AG10803 (cell line): Measurements from ENCODE around the gene FBLIM1.

Experiments
- DNase-seq: peaks from one replicate; pipeline ENCODE4 v3.0.0; 2010; ENCODE audit warnings: low read depth
- H3K4me3 ChIP-seq: 2 replicates; pipeline ENCODE4 v1.5.1; 2011; ENCODE audit warnings: mild to moderate bottlenecking, low read length, control low read depth
- TF ChIP-seq, protein P1 (sequence below): conservative IDR thresholded peaks from 2 replicates; pipeline ENCODE4 v1.5.1; 2011; ENCODE audit warnings: mild to moderate bottlenecking, low read length, control low read depth, inconsistent platforms

Gene FBLIM1

DNA sequence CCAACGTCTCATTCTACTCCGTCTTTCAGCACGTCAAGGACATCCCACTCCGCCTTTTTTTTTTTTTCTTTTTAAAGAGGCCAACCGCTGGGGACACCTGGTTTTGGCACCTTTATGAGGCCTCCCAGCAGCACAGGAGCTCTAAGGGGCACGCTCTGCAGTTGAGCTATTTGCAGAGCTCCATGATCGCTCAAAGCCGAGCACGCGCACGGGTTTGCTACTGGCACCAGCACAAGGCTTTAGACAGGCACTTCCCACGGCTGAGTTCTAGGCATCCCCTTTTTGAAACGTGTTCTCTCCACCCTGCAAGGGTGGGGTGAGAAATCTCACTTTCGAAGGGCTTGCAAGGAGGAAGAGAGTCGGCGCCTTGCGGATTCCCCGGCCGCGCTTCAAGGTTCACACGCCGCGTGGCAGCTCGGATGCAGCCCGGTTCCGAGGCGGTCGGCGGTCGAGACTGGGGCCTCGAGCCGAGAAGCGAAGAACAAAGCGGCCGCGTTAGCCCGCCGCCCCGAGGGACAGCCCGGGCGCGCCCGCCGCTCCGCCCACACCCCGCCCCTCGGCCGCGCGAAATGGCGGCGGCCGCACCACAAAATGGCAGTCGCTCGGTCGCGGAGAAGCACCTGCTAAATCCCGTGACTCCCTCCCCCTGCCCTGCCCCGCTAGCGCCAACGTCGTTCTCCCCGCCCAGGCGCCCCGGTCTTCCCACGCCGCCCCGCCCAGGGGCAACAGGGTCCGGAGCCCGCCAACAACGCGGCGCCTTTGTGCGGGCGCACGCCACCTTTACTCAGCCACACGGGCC lies 76.0 kb downstream of the FBLIM1 start:
- TF ChIP-seq, protein P1, sequence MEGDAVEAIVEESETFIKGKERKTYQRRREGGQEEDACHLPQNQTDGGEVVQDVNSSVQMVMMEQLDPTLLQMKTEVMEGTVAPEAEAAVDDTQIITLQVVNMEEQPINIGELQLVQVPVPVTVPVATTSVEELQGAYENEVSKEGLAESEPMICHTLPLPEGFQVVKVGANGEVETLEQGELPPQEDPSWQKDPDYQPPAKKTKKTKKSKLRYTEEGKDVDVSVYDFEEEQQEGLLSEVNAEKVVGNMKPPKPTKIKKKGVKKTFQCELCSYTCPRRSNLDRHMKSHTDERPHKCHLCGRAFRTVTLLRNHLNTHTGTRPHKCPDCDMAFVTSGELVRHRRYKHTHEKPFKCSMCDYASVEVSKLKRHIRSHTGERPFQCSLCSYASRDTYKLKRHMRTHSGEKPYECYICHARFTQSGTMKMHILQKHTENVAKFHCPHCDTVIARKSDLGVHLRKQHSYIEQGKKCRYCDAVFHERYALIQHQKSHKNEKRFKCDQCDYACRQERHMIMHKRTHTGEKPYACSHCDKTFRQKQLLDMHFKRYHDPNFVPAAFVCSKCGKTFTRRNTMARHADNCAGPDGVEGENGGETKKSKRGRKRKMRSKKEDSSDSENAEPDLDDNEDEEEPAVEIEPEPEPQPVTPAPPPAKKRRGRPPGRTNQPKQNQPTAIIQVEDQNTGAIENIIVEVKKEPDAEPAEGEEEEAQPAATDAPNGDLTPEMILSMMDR: no peak
- peak; percentile 91 for DNase-seq
- H3K4me3 ChIP-seq: peak overlapping the region; percentile 91

DNA sequence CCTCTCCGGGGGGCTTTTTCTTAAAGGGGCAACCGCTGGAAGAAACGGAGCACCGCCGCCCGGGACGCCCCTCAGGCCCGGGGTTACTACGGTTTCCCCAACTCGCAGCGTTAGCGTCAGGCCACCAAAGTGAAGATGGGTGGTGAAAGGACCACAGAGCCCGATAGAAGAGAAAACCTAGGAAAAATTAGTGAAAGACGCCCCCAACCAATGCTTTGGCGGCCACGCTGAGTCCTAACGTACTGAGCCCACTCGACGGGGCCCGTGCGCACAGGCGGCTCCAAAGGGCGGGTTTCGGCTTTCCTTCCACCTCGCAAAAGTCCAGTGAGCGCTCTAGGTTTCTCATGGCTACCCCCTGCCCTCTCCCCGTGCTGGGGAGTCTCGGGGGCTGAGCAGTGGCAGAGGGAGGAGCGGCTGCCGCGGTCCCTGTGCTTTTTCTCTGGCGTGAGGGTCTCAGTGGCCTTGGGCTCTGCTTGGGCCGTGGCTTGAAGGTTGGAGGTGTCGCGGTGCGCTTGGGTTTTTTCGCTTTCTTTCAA lies 76.7 kb downstream of the FBLIM1 start:
- peak overlapping the region; percentile 91 for H3K4me3 ChIP-seq
- no peak for DNase-seq
- TF ChIP-seq, protein P1: no peak

DNA sequence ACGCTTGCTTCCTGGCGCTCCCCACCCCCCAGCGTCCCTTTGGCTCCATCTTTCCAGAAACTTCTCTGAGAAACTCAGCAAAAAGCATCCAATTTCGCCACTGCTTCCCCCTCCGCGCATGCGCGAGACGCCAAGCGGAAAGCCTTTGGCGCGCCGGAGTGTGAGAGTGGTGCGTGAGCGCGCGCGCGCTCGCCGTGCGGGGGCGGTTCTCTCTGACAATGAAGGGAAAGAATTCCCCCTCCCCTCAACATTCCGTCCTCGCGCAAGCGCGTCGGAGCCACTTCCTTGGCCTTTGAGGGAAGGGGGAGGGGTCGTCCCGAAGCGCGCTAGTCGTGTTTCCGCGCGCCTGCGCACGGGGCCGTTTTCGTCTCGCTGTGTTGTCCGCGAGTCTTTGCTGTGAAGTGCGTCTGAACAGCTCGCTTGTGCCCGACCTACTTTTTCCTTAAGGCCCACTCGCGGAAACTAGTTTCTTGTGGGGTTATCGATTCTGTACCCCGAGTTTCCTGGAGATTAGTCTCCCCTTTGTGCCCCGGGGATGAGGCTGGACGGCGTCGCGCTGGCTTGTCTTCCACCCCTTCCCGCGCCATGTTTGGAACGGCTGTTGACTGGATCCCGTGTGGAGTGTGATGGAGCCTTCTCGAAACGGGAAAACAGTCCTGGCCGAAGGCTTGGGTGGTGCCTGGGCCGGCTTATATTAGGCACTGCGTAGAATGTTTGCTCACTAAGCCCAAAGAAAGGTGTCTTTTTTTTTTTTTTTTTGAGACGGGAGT lies 77.3 kb downstream of the FBLIM1 start:
- DNase-seq: peak; percentile 99
- TF ChIP-seq, protein P1: no peak
- H3K4me3 ChIP-seq: peak overlapping the region; percentile 91
